ENCODE measurements around the gene RAD23B. TPM values are rescaled to one million over a fixed set of nuclear protein-coding genes. Genes with fewer than 3 reads are reported as not detected.

Gene RAD23B
- total and polyA plus RNA-seq, 2 of the 13 experiments (the other 11 are each of a cell fraction or from before 2014, with no cell fraction given): 133 to 156 TPM

DNA sequence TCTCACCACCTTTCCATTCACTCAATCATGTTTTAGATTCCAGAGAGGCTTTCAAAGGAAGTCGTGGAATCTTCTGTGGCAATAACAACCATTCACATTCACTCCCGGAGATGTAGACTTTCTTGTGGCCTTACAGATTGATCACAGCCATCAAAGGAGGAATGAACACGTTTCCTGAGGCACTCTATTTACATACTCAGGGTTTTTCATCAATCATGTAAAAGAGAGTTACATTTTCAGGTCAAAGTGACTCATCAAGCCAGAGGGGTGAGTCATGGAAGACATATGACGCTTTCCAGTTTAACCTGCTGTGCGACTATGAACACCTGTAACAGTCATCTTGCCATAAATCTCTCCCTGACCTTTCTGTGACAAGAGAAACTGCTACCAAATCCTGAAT is 39.3 kb upstream of the RAD23B start (continued):
- TF ChIP-seq ZNF556 (CRISPR knock-in tag; IDR thresholded peaks at IDR 0.05; ENCODE audit: borderline replicate concordance) (no peak), ZNF678 (CRISPR knock-in tag; IDR thresholded peaks at IDR 0.05) (no peak), SMAD3 (CRISPR knock-in tag; IDR thresholded peaks at IDR 0.05) (0 out of 2 replicates have a peak, but pooled peaks have one; percentile 22), ETV5 (CRISPR knock-in tag; IDR thresholded peaks at IDR 0.05; ENCODE audit: borderline replicate concordance) (peak; percentile 60; the same call in 1 of the 2 replicates), PPARG (CRISPR knock-in tag; conservative IDR thresholded peaks at IDR 0.05) (0 out of 2 replicates have a peak, but pooled peaks have one; percentile 45), FOXA1 (IDR thresholded peaks at IDR 0.05) (no peak), FOXA1 (CRISPR knock-in tag; IDR thresholded peaks at IDR 0.05) (peak; percentile 69), ZNF12 (CRISPR knock-in tag; IDR thresholded peaks at IDR 0.05) (peak; percentile 21; the same call in 1 of the 2 replicates), CREB1 (IDR thresholded peaks at IDR 0.05) (peak; percentile 87), CREB1 (CRISPR knock-in tag; IDR thresholded peaks at IDR 0.05) (peak; percentile 76), ZBTB21 (CRISPR knock-in tag; IDR thresholded peaks at IDR 0.05) (peak; percentile 76; the same call in 1 of the 2 replicates), SOX13 (IDR thresholded peaks at IDR 0.05) (no peak), SOX13 (CRISPR knock-in tag; conservative IDR thresholded peaks at IDR 0.05 in 1 of 2, IDR thresholded peaks at IDR 0.05 in 1 of 2) (peak in 1 of 2 experiments; percentile 47; a peak in 1 of 4 replicates), MIXL1 (CRISPR knock-in tag; IDR thresholded peaks at IDR 0.05) (0 out of 2 replicates have a peak, but pooled peaks have one; percentile 18), HMG20B (CRISPR knock-in tag; conservative IDR thresholded peaks at IDR 0.05) (0 out of 2 replicates have a peak, but pooled peaks have one; percentile 24), MBD4 (IDR thresholded peaks at IDR 0.05; ENCODE audit: borderline replicate concordance, low read length) (0 out of 2 replicates have a peak, but pooled peaks have one; percentile 49), FOXA3 (CRISPR knock-in tag; IDR thresholded peaks at IDR 0.05) (peak; percentile 81), IRF2 (CRISPR knock-in tag; IDR thresholded peaks at IDR 0.05) (peak; percentile 43; the same call in 1 of the 2 replicates), NCOA2 (CRISPR knock-in tag; IDR thresholded peaks at IDR 0.05) (peak; percentile 67; the same call in 1 of the 2 replicates), HDAC2 (CRISPR knock-in tag; IDR thresholded peaks at IDR 0.05) (peak; percentile 24; the same call in 1 of the 2 replicates), RAD21 (CRISPR knock-in tag; IDR thresholded peaks at IDR 0.05) (no peak), TBX3 (IDR thresholded peaks at IDR 0.05; ENCODE audit: borderline replicate concordance) (peak; percentile 72; the same call in 1 of the 2 replicates), ZNF879 (CRISPR knock-in tag; IDR thresholded peaks at IDR 0.05) (no peak)
- TF ChIP-seq, protein P1, sequence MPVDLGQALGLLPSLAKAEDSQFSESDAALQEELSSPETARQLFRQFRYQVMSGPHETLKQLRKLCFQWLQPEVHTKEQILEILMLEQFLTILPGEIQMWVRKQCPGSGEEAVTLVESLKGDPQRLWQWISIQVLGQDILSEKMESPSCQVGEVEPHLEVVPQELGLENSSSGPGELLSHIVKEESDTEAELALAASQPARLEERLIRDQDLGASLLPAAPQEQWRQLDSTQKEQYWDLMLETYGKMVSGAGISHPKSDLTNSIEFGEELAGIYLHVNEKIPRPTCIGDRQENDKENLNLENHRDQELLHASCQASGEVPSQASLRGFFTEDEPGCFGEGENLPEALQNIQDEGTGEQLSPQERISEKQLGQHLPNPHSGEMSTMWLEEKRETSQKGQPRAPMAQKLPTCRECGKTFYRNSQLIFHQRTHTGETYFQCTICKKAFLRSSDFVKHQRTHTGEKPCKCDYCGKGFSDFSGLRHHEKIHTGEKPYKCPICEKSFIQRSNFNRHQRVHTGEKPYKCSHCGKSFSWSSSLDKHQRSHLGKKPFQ (CRISPR knock-in tag; IDR thresholded peaks at IDR 0.05; ENCODE audit: insufficient replicate concordance): no peak
- TF ChIP-seq, protein P2, sequence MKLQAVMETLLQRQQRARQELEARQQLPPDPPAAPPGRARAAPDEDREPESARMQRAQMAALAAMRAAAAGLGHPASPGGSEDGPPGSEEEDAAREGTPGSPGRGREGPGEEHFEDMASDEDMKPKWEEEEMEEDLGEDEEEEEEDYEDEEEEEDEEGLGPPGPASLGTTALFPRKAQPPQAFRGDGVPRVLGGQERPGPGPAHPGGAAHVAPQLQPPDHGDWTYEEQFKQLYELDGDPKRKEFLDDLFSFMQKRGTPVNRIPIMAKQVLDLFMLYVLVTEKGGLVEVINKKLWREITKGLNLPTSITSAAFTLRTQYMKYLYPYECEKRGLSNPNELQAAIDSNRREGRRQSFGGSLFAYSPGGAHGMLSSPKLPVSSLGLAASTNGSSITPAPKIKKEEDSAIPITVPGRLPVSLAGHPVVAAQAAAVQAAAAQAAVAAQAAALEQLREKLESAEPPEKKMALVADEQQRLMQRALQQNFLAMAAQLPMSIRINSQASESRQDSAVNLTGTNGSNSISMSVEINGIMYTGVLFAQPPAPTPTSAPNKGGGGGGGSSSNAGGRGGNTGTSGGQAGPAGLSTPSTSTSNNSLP (IDR thresholded peaks at IDR 0.05; ENCODE audit: low read depth, low read length): 0 out of 2 replicates have a peak, but pooled peaks have one; percentile 48
- TF ChIP-seq, protein P3, sequence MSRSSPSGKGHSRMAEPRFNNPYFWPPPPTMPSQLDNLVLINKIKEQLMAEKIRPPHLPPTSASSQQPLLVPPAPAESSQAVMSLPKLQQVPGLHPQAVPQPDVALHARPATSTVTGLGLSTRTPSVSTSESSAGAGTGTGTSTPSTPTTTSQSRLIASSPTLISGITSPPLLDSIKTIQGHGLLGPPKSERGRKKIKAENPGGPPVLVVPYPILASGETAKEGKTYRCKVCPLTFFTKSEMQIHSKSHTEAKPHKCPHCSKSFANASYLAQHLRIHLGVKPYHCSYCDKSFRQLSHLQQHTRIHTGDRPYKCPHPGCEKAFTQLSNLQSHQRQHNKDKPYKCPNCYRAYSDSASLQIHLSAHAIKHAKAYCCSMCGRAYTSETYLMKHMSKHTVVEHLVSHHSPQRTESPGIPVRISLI (CRISPR knock-in tag; IDR thresholded peaks at IDR 0.05; ENCODE audit: borderline replicate concordance): no peak

Data from HepG2 (cell line).